ENCODE results near the gene TMEM263.

The TMEM263 gene

DNA sequence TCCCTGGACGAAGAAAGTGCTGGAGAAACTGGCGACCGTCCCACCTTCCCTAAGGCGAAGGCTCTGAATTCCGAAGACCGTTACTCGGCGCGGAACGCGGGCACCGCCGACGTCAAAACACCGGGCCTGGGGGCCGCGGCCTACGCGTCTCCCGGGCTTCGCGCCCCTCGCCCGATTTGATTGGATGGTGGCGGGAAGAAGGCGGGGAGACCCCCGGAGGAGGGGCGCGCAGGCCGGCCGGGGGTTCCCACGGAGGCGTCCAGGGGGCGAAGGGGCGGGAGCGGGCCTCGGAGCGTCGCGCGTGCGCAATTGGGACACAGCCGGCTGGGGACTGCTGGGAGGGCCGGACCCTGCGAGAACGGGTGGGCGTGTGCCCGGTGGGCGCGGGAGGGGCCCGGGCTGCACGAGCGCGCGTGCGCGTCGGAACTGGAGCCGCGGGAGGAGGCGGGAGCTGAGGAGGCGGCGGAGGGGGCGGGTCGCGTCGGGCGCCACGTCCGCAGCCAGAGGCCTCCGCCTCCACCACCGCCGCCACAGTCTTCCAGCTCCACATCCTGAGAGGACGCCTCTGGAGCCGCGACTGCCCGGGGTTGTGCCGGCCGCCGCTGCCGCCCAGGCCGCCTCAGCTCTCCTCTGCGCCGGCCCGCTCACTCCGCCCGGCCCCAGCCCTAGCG is at the start of gene TMEM263:
TMEM263 (plus strand) TSS at position 531 of the 671 bp plus-strand sequence. CDS start 11,210 bp downstream, outside the sequence.
- TF ChIP-seq, protein P1, sequence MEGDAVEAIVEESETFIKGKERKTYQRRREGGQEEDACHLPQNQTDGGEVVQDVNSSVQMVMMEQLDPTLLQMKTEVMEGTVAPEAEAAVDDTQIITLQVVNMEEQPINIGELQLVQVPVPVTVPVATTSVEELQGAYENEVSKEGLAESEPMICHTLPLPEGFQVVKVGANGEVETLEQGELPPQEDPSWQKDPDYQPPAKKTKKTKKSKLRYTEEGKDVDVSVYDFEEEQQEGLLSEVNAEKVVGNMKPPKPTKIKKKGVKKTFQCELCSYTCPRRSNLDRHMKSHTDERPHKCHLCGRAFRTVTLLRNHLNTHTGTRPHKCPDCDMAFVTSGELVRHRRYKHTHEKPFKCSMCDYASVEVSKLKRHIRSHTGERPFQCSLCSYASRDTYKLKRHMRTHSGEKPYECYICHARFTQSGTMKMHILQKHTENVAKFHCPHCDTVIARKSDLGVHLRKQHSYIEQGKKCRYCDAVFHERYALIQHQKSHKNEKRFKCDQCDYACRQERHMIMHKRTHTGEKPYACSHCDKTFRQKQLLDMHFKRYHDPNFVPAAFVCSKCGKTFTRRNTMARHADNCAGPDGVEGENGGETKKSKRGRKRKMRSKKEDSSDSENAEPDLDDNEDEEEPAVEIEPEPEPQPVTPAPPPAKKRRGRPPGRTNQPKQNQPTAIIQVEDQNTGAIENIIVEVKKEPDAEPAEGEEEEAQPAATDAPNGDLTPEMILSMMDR (conservative IDR thresholded peaks at IDR 0.05; ENCODE audit: low read length) = no peak
- DNase-seq (ENCODE audit: low read depth) = peak; percentile 96
- H3K4me3 ChIP-seq (ENCODE audit: low read length) = peak within 1 kb of the TSS; percentile 76

DNA sequence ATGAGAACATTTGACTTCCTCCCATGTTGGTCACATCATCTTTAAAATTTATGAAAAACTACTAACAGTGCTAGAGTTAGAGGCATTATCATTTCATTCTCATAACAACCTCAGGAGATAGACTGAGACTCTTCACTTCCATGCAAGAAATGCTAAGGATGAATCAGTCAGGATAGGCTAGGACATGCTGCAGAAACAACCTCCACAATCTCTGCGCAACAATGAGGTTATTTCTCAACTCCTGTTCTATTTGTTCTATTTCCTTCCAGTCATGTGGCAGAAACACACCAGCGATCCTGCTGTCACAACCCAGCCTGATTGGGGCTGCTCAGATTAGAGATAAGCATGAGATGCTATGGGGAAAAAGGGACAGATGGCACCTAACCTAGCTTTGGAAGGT is 49.0 kb upstream of the TMEM263 start:
- DNase-seq (ENCODE audit: low read depth) = no peak
- H3K4me3 ChIP-seq (ENCODE audit: low read length) = no peak overlapping the region
- TF ChIP-seq, protein P1 (conservative IDR thresholded peaks at IDR 0.05; ENCODE audit: low read length) = no peak

DNA sequence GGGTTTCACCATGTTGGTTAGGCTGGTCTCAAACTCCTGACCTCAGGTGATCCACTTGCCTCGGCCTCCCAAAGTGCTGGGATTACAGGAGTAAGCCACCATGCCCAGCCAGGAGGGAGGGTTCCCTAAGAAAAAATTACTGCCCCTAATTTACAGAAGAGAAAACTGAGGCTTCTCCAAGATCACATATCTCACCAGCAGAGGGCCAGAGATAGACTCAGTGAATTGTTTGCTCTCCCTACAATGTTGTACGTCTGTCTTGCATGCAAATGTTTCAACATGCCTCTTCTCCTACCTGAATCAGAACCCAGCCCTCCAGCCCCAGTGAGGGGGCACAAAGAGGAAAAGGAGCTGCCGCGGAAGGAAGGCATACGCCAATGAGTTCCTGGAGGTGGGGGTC is 48.3 kb upstream of the TMEM263 start:
- H3K4me3 ChIP-seq (ENCODE audit: low read length) = no peak overlapping the region
- no peak for DNase-seq (ENCODE audit: low read depth)
- TF ChIP-seq, protein P1 (conservative IDR thresholded peaks at IDR 0.05; ENCODE audit: low read length) = no peak

DNA sequence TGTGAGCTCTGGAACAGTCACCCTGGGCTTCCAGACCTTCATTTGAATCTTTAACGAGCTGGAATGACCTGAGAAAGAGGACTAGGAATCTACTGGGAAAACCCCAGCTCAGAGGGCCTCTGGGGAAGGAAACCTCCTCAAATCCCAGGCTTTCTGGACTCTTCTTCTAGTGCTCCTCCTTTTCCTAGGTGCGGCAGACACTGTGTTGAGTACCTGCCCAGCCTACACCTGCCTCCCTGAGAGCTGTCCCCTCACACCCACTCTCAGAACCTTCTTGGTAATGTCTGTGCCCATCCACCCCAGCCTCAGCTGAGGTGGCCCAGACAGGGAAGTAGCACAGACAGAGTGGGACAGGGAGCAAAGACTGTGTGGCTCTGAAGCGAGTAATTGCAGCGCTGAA is 47.9 kb upstream of the TMEM263 start:
- no peak overlapping the region for H3K4me3 ChIP-seq (ENCODE audit: low read length)
- TF ChIP-seq, protein P1 (conservative IDR thresholded peaks at IDR 0.05; ENCODE audit: low read length) = no peak
- no peak for DNase-seq (ENCODE audit: low read depth)

DNA sequence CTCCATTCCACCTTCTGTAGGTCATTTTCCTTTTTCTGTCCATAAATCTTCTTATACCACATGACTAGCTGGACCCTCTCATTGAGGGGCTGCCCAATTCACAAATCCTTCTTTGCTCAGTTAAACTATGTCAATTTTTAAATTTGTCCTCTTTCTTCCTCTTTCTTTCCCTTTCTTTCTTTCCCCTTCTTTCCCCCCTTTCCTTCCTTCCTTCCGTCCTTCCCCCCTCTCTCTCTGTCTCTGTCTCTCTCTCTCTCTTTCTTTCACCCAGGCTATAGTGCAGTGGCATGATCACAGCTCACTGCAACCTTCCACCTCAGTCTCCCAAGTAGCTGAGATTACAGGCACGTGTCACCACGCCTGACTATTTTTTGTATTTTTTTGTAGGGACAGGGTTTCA is 47.1 kb upstream of the TMEM263 start:
- H3K4me3 ChIP-seq (ENCODE audit: low read length) = no peak overlapping the region
- DNase-seq (ENCODE audit: low read depth) = no peak
- TF ChIP-seq, protein P1 (conservative IDR thresholded peaks at IDR 0.05; ENCODE audit: low read length) = no peak

DNA sequence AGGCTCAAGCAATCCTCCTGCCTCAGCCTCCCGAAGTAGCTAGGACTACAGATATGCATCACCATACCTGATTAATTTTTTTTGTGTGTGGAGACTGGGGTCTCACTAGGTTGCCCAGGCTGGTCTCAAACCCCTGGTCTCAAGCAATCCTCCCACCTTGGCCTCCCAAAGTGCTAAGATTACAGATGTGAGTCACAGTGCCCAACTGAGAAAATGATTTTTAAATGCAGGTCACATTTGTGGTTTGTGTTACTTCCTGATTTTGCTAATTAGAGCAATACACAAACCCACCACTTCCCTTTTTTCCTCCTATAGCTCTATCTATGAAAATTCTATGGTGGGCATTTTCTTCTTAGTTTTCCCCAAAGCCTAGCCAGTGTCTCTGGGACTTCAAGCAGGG is 45.5 kb upstream of the TMEM263 start:
- no peak overlapping the region for H3K4me3 ChIP-seq (ENCODE audit: low read length)
- DNase-seq (ENCODE audit: low read depth) = no peak
- TF ChIP-seq, protein P1 (conservative IDR thresholded peaks at IDR 0.05; ENCODE audit: low read length) = no peak

DNA sequence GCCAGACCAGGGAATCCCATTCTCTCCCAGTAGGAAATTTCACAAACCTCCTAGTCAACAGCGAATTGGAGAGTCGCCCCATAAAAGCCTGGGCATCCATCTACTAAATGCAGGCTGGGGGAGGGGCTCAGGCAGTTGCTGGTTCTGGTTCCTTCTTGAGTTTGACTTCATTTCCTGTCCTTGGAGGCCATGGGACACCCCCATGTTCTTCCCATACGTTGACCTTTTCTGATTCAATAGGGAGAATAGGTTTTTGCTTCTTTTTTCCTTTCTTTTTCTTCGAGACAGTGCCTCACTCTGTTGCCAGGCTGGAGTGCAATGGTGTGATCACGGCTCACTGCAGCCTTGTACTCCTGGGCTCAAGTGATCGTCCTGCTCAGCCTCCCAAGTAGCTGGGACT is 44.1 kb upstream of the TMEM263 start:
- TF ChIP-seq, protein P1 (conservative IDR thresholded peaks at IDR 0.05; ENCODE audit: low read length) = no peak
- no peak for DNase-seq (ENCODE audit: low read depth)
- H3K4me3 ChIP-seq (ENCODE audit: low read length) = no peak overlapping the region

All from AG10803 (cell line).